H1 (cell line): Measurements from ENCODE around the gene ZSCAN10. TPM values are rescaled to one million over a fixed set of nuclear protein-coding genes. Genes with fewer than 3 reads are reported as not detected.
"Not testable (repeated sequence)": the region's sequence is repeated elsewhere in the genome, so short reads cannot be mapped to it uniquely, and the experiment has no call there.

Source experiments
- CTCF ChIA-PET: fragments of 300-600 bp; sonication (Branson Sonifier 250); formaldehyde crosslinking; loops from one replicate; lab custom pipeline; 2021; ENCODE audit not compliant: partially characterized antibody; lab: Charles Lee
- POLR2A ChIA-PET: fragments of 300-600 bp; sonication (Branson Sonifier 250); formaldehyde crosslinking; loops from one replicate; lab custom pipeline; 2021; ENCODE audit warnings: inconsistent platforms; ENCODE audit not compliant: partially characterized antibody; lab: Charles Lee
- DNase-seq, 2 experiments: peaks; one replicate each; pipeline versions ENCODE4 v3.0.0 to v3.0.0-alpha.2; 2010 to 2022; ENCODE audit warnings: low spot score in 2 of 2, low read depth in 1 of 2, mixed read lengths in 1 of 2
- FAIRE-seq: peaks from 2 replicates; lab custom pipeline; 2011; peaks lifted over from hg19 to GRCh38; lab: Jason Lieb, UNC
- H2AFZ ChIP-seq: 2 replicates; pipeline ENCODE4 v1.8.1; 2012; ENCODE audit warnings: low read length, inconsistent platforms
- H2AK5ac ChIP-seq: 2 replicates; pipeline ENCODE4 v1.6.1; 2013; ENCODE audit warnings: low read depth, low read length
- H2BK120ac ChIP-seq: replicated peaks from 2 replicates; pipeline ENCODE3; 2013; ENCODE audit warnings: low read depth, low read length, inconsistent platforms
- H2BK12ac ChIP-seq: 2 replicates; pipeline ENCODE4 v1.6.1; 2013; ENCODE audit warnings: low read depth, low read length
- H2BK15ac ChIP-seq: 2 replicates; pipeline ENCODE4 v1.6.1; 2013; ENCODE audit warnings: low read length
- H2BK20ac ChIP-seq: 2 replicates; pipeline ENCODE4 v1.6.1; 2013; ENCODE audit warnings: low read length
- H2BK5ac ChIP-seq: 2 replicates; pipeline ENCODE4 v1.6.1; 2013; ENCODE audit warnings: low read depth, low read length
- H3K14ac ChIP-seq: 2 replicates; pipeline ENCODE4 v1.6.1; 2013; ENCODE audit warnings: inconsistent platforms; ENCODE audit not compliant: insufficient read length
- H3K18ac ChIP-seq: 2 replicates; pipeline ENCODE4 v1.6.1; 2013; ENCODE audit warnings: low read length; ENCODE audit errors: extremely low read depth
- H3K23ac ChIP-seq: 2 replicates; pipeline ENCODE4 v1.6.1; 2013; ENCODE audit warnings: inconsistent platforms; ENCODE audit not compliant: insufficient read length
- H3K23me2 ChIP-seq: 2 replicates; pipeline ENCODE4 v1.6.1; 2013; ENCODE audit warnings: low read depth, low read length
- H3K27ac ChIP-seq: 2 replicates; pipeline ENCODE4 v1.6.1; 2011; ENCODE audit warnings: low read depth, low read length, inconsistent platforms
- H3K27me3 ChIP-seq, 4 experiments: replicated peaks in 1 of 4; 1 replicate in 1 of 4; 2 replicates in 3 of 4; pipeline versions ENCODE4 v1.6.1 to v1.8.1; 2011 to 2013; ENCODE audit warnings: low read length in 3 of 4, mild to moderate bottlenecking in 3 of 4, inconsistent platforms in 2 of 4, mixed read lengths in 2 of 4, moderate library complexity in 1 of 4; ENCODE audit not compliant: control insufficient read depth in 3 of 4, insufficient read depth in 3 of 4; ENCODE audit errors: extremely low read depth in 1 of 4
- H3K36me3 ChIP-seq, 4 experiments: 2 replicates each; pipeline versions ENCODE4 v1.6.1 to v1.8.1; 2011 to 2013; ENCODE audit warnings: mild to moderate bottlenecking in 4 of 4, low read length in 3 of 4, moderate library complexity in 2 of 4, control low read depth in 1 of 4, inconsistent platforms in 1 of 4; ENCODE audit not compliant: insufficient read depth in 4 of 4, control insufficient read depth in 2 of 4
- H3K4ac ChIP-seq: replicated peaks from 2 replicates; pipeline ENCODE3; 2013; ENCODE audit warnings: low read length, low read depth, mixed read lengths, inconsistent platforms; ENCODE audit not compliant: insufficient read length
- H3K4me1 ChIP-seq, 4 experiments: replicated peaks in 1 of 4; 1 replicate in 1 of 4; 2 replicates in 3 of 4; pipeline versions ENCODE4 v1.6.1 to v1.8.1; 2011 to 2013; ENCODE audit warnings: low read length in 3 of 4, inconsistent platforms in 2 of 4, mixed read lengths in 1 of 4; ENCODE audit not compliant: insufficient read depth in 4 of 4, control insufficient read depth in 3 of 4
- H3K4me2 ChIP-seq, 2 experiments: 2 replicates each; pipeline versions ENCODE4 v1.6.1 to v1.8.1; 2011 to 2013; ENCODE audit warnings: low read depth in 2 of 2, low read length in 2 of 2, control low read depth in 1 of 2, inconsistent platforms in 1 of 2, mild to moderate bottlenecking in 1 of 2; ENCODE audit not compliant: insufficient read depth in 1 of 2
- H3K4me3 ChIP-seq, 4 experiments: fragments of 200-600, 300-600 bp in 1 of 4; sonication (generic), shearing (Covaris generic), sonication (Bioruptor Twin) in 1 of 4; 2 replicates each; pipeline versions ENCODE4 v1.5.1 to v1.8.1; 2011 to 2016; ENCODE audit warnings: low read length in 4 of 4, low read depth in 3 of 4, control low read depth in 2 of 4, inconsistent platforms in 2 of 4, mild to moderate bottlenecking in 2 of 4, mixed read lengths in 1 of 4, moderate library complexity in 1 of 4; ENCODE audit not compliant: insufficient read depth in 2 of 4; ENCODE audit errors: extremely low read depth in 1 of 4
- H3K56ac ChIP-seq: replicated peaks from 2 replicates; pipeline ENCODE3; 2013; ENCODE audit warnings: low read depth, mild to moderate bottlenecking, mixed read lengths, low read length, inconsistent platforms; ENCODE audit not compliant: insufficient read length
- H3K79me1 ChIP-seq: 2 replicates; pipeline ENCODE4 v1.6.1; 2013; ENCODE audit warnings: low read depth, low read length, control low read depth
- H3K79me2 ChIP-seq, 2 experiments: 2 replicates each; pipeline versions ENCODE4 v1.6.1 to v1.8.1; 2012 to 2013; ENCODE audit warnings: low read length in 2 of 2, mild to moderate bottlenecking in 2 of 2, inconsistent platforms in 1 of 2; ENCODE audit not compliant: insufficient read depth in 2 of 2, control insufficient read depth in 1 of 2
- H3K9ac ChIP-seq, 4 experiments: replicated peaks in 1 of 4; 1 replicate in 1 of 4; 2 replicates in 3 of 4; pipeline versions ENCODE4 v1.6.1 to v1.8.1; 2011 to 2013; ENCODE audit warnings: low read depth in 3 of 4, low read length in 3 of 4, control low read depth in 2 of 4, mild to moderate bottlenecking in 2 of 4, moderate library complexity in 2 of 4, inconsistent platforms in 1 of 4; ENCODE audit errors: extremely low read depth in 1 of 4
- H3K9me3 ChIP-seq, 2 experiments: 2 replicates each; pipeline versions ENCODE4 v1.6.1 to v1.8.1; 2012 to 2013; ENCODE audit warnings: mild to moderate bottlenecking in 2 of 2, moderate library complexity in 2 of 2, control low read depth in 1 of 2, inconsistent platforms in 1 of 2, low read depth in 1 of 2, low read length in 1 of 2, mixed read lengths in 1 of 2; ENCODE audit not compliant: insufficient read depth in 2 of 2
- H4K20me1 ChIP-seq, 2 experiments: replicated peaks in 1 of 2; 2 replicates each; pipeline versions ENCODE3 to v1.8.1; 2011 to 2013; ENCODE audit warnings: inconsistent platforms in 2 of 2, low read length in 2 of 2, mild to moderate bottlenecking in 1 of 2; ENCODE audit not compliant: insufficient read depth in 2 of 2, control insufficient read depth in 1 of 2
- H4K5ac ChIP-seq: 2 replicates; pipeline ENCODE4 v1.6.1; 2013; ENCODE audit warnings: low read length, low read depth, mixed read lengths, inconsistent platforms; ENCODE audit not compliant: insufficient read length
- H4K8ac ChIP-seq: 2 replicates; pipeline ENCODE4 v1.8.0; 2013; ENCODE audit warnings: mild to moderate bottlenecking, moderate library complexity, low read length, inconsistent platforms; ENCODE audit not compliant: insufficient read depth; ENCODE audit errors: extremely low read depth
- H4K91ac ChIP-seq: replicated peaks from 2 replicates; pipeline ENCODE3; 2013; ENCODE audit warnings: low read length, mixed read lengths, inconsistent platforms; ENCODE audit not compliant: insufficient read length
- WGBS, 2 experiments: shearing (Covaris generic) in 1 of 2; methylation state at CpG; one replicate each; pipeline versions ENCODE4 v1.1.6 to v1.1.7; 2013 to 2015; ENCODE audit warnings: low lambda C conversion rate in 2 of 2, mixed read lengths in 2 of 2, inconsistent platforms in 1 of 2, low coverage in 1 of 2, missing lambda C conversion rate in 1 of 2; ENCODE audit not compliant: insufficient replicate concordance in 2 of 2, insufficient coverage in 1 of 2, insufficient read length in 1 of 2; ENCODE audit errors: extremely low coverage in 1 of 2, missing lambda C conversion rate in 1 of 2; 5-methylcytosine and 5-hydroxymethylcytosine counted together
- polyA plus RNA-seq, 7 experiments: library from polyadenylated mRNA; depleted of rRNA in 3 of 7; stranded (reverse) in 5 of 7; unstranded in 2 of 7; fragments of >200 nt in 5 of 7; fragments of 200-250 nt in 2 of 7; gene quantifications; 1 replicate in 5 of 7; 2 replicates in 1 of 7; 4 replicates in 1 of 7; pipeline versions ENCODE4 v1.2.1 to v1.2.3, GENCODE V29; 2011 to 2013; ENCODE audit warnings: missing spikeins in 2 of 7, mixed read lengths in 2 of 7
- total RNA-seq: library from RNA; stranded (reverse); fragmentation: NEBNext Ultra II Directional; extraction: Animal tissue kit (Norgen Biotek cat#: 25700); gene quantifications from 2 replicates; pipeline ENCODE4 v1.2.1, GENCODE V29; 2021

ZSCAN10 gene
- total and polyA plus RNA-seq, 2 of the 8 experiments (the other 6 are each of a cell fraction or from before 2014, with no cell fraction given) = 209 to 314 TPM

- ChIA-PET POLR2A (interaction anchor here (1.2 kb wide), 2 partner anchors 8 to 15 kb away, joined by 3 read pairs; no protein-coding TSS in a partner anchor), CTCF (interaction anchor here (2.0 kb wide), 2 partner anchors 14 to 33 kb away, joined by 5 to 9 read pairs; no protein-coding TSS in a partner anchor)
- H2BK20ac ChIP-seq, H4K91ac ChIP-seq, H3K23ac ChIP-seq, H3K9ac ChIP-seq, H2BK12ac ChIP-seq, H2AFZ ChIP-seq, H2BK15ac ChIP-seq, H3K27ac ChIP-seq, H2BK120ac ChIP-seq, H4K8ac ChIP-seq, H3K79me1 ChIP-seq, H3K56ac ChIP-seq, FAIRE-seq, H3K4me1 ChIP-seq, H3K79me2 ChIP-seq, H4K5ac ChIP-seq, H4K20me1 ChIP-seq, H3K4ac ChIP-seq, H3K23me2 ChIP-seq, H2AK5ac ChIP-seq, H3K36me3 ChIP-seq, H3K18ac ChIP-seq, H3K14ac ChIP-seq, H2BK5ac ChIP-seq, H3K4me3 ChIP-seq, H3K27me3 ChIP-seq, H3K9me3 ChIP-seq, DNase-seq, H3K4me2 ChIP-seq: not testable (repeated sequence)
- WGBS, 2 experiments = 96% methylated on average over 3 of the region's 4 CpGs; no CpG with 5 or more reads in 1 of the 2 experiments
These were observed 26.9 kb downstream of the ZSCAN10 start for GRCh38 chr16:3072148-3072547.
